GM12878 (cell line): ENCODE measurements around the gene COL8A2. TPM values are rescaled to one million over a fixed set of nuclear protein-coding genes. Genes with fewer than 3 reads are reported as not detected.
A peak's percentile ranks its signal among the peaks of the same experiment; 100 is the strongest.

ENCODE experiments used
- ATAC-seq: fragments of 200-7000 bp; cut with Tn5 transposase; 3 replicates; pipeline ENCODE4 v1.9.1; 2020; ENCODE audit warnings: mild to moderate bottlenecking, moderate library complexity
- BruUV-seq: library from RNA; stranded (reverse); fragments of 400-500 nt; replicated peaks from 2 replicates; lab custom pipeline; 2021; lab: Mats Ljungman, UMichigan
- CTCF ChIA-PET: fragments of 300-600 bp; sonication (Branson Sonifier 250); formaldehyde crosslinking; extraction: SDS; loops from one replicate; lab custom pipeline; 2021; ENCODE audit warnings: inconsistent platforms; lab: Yijun Ruan, JAX
- POLR2A ChIA-PET: fragments of 350-600 bp; formaldehyde crosslinking; extraction: SDS; loops from one replicate; lab custom pipeline; 2021; ENCODE audit warnings: inconsistent platforms; lab: Charles Lee
- RAD21 ChIA-PET: fragments of 300-600 bp; sonication (Branson Sonifier 250); formaldehyde crosslinking; loops from one replicate; lab custom pipeline; 2023; ENCODE audit warnings: antibody characterized with exemption; ENCODE audit not compliant: unreplicated experiment; lab: Charles Lee
- SMC1A ChIA-PET: fragments of 300-600 bp; sonication (Branson Sonifier 250); formaldehyde crosslinking; loops from one replicate; lab custom pipeline; 2023; ENCODE audit not compliant: unreplicated experiment, uncharacterized antibody; lab: Charles Lee
- DNase-seq: peaks from one replicate; pipeline ENCODE4 v3.0.0-alpha.2; 2011; ENCODE audit warnings: low read depth, low spot score
- FAIRE-seq: peaks from 3 replicates; lab custom pipeline; 2011; peaks lifted over from hg19 to GRCh38; lab: Jason Lieb, UNC
- H2AFZ ChIP-seq: 2 replicates; pipeline ENCODE4 v1.6.0; 2011; ENCODE audit warnings: low read depth, low read length, control low read depth; ENCODE audit not compliant: control insufficient read depth
- H3K27ac ChIP-seq: 2 replicates; pipeline ENCODE4 v1.5.1; 2011; ENCODE audit warnings: control low read depth; ENCODE audit not compliant: control insufficient read depth, insufficient read depth
- H3K27me3 ChIP-seq, 2 experiments: replicated peaks in 1 of 2; 2 replicates each; pipeline versions ENCODE4 v1.6.0 to v1.6.1; 2011; ENCODE audit warnings: low read length in 1 of 2; ENCODE audit not compliant: control insufficient read depth in 2 of 2, insufficient read depth in 2 of 2
- H3K36me3 ChIP-seq, 2 experiments: 2 replicates each; pipeline ENCODE4 v1.5.1; 2011; ENCODE audit warnings: low read length in 1 of 2; ENCODE audit not compliant: control insufficient read depth in 2 of 2, insufficient read depth in 2 of 2
- H3K4me1 ChIP-seq: 2 replicates; pipeline ENCODE4 v1.6.1; 2011; ENCODE audit warnings: mild to moderate bottlenecking, low read length, moderate library complexity, mixed read lengths; ENCODE audit not compliant: control insufficient read depth, insufficient read depth
- H3K4me2 ChIP-seq: 2 replicates; pipeline ENCODE4 v1.6.0; 2011; ENCODE audit warnings: control low read depth; ENCODE audit not compliant: control insufficient read depth, insufficient read depth
- H3K4me3 ChIP-seq: fragments of 200-600 bp; sonication (generic); 2 replicates; pipeline ENCODE4 v1.5.1; 2016
- H3K79me2 ChIP-seq: 2 replicates; pipeline ENCODE4 v1.6.0; 2011; ENCODE audit warnings: low read length; ENCODE audit not compliant: control insufficient read depth, insufficient read depth
- H3K9ac ChIP-seq: 2 replicates; pipeline ENCODE4 v1.8.0; 2011; ENCODE audit warnings: low read length, control low read depth, mixed read lengths; ENCODE audit not compliant: control insufficient read depth, insufficient read depth
- H3K9me3 ChIP-seq: replicated peaks from 3 replicates; pipeline ENCODE4 v1.5.1; 2011; ENCODE audit warnings: mild to moderate bottlenecking, low read length; ENCODE audit not compliant: control insufficient read depth, insufficient read depth
- H4K20me1 ChIP-seq: 2 replicates; pipeline ENCODE4 v1.6.0; 2011; ENCODE audit not compliant: control insufficient read depth, insufficient read depth
- BHLHE40 ChIP-seq, 2 experiments: fragments of 450-650 bp in 1 of 2; IDR thresholded peaks; 2 replicates each; pipeline ENCODE4 v1.6.1; 2011 to 2017; ENCODE audit warnings: low read depth in 2 of 2, borderline replicate concordance in 1 of 2, improper control_type of control experiment in 1 of 2, low read length in 1 of 2, mild to moderate bottlenecking in 1 of 2
- CHD1 ChIP-seq: IDR thresholded peaks from 2 replicates; pipeline ENCODE4 v1.6.1; 2012; ENCODE audit warnings: low read depth, low read length, improper control_type of control experiment
- DPF2 ChIP-seq: fragments of 450-650 bp; IDR thresholded peaks from 2 replicates; pipeline ENCODE4 v1.6.1; 2017; ENCODE audit warnings: mild to moderate bottlenecking
- EGR1 ChIP-seq, 2 experiments: IDR thresholded peaks; 1 replicate in 1 of 2; 2 replicates in 1 of 2; pipeline ENCODE4 v1.6.1; 2011 to 2012; ENCODE audit warnings: low read depth in 2 of 2, low read length in 2 of 2, borderline replicate concordance in 1 of 2, mild to moderate bottlenecking in 1 of 2, moderate library complexity in 1 of 2
- ELK1 ChIP-seq: IDR thresholded peaks from 2 replicates; pipeline ENCODE4 v1.6.1; 2012; ENCODE audit warnings: low read depth, low read length, improper control_type of control experiment
- IKZF1 ChIP-seq: fragments of 450-650 bp; conservative IDR thresholded peaks from 2 replicates; pipeline ENCODE4 v1.6.1; 2017; ENCODE audit warnings: antibody characterized with exemption, mild to moderate bottlenecking
- JUNB ChIP-seq: IDR thresholded peaks from 2 replicates; pipeline ENCODE4 v1.6.1; 2016; ENCODE audit warnings: antibody characterized with exemption, mild to moderate bottlenecking
- MLLT1 ChIP-seq: fragments of 450-650 bp; IDR thresholded peaks from 2 replicates; pipeline ENCODE4 v1.6.1; 2016; ENCODE audit warnings: mild to moderate bottlenecking
- NFYB ChIP-seq: IDR thresholded peaks from 2 replicates; pipeline ENCODE4 v1.6.1; 2011; ENCODE audit warnings: low read depth, mild to moderate bottlenecking, low read length, improper control_type of control experiment, moderate library complexity; ENCODE audit not compliant: insufficient read depth
- NKRF ChIP-seq: fragments of 450-650 bp; conservative IDR thresholded peaks from 2 replicates; pipeline ENCODE4 v1.6.1; 2017; ENCODE audit warnings: mild to moderate bottlenecking, moderate library complexity
- POLR2A ChIP-seq: IDR thresholded peaks from 2 replicates; pipeline ENCODE4 v1.6.1; 2011; ENCODE audit warnings: low read depth, mild to moderate bottlenecking, low read length
- POLR2AphosphoS5 ChIP-seq: IDR thresholded peaks from 2 replicates; pipeline ENCODE4 v1.6.1; 2011; ENCODE audit warnings: mild to moderate bottlenecking, low read length, inconsistent platforms
- RELA ChIP-seq: fragments of 450-650 bp; IDR thresholded peaks from 2 replicates; pipeline ENCODE4 v1.8.0; 2014; ENCODE audit warnings: borderline replicate concordance; ENCODE audit not compliant: partially characterized antibody
- RELB ChIP-seq: fragments of 450-650 bp; IDR thresholded peaks from 2 replicates; pipeline ENCODE4 v1.6.1; 2017; ENCODE audit warnings: low read depth, mild to moderate bottlenecking, moderate library complexity
- SMARCA5 ChIP-seq: fragments of 450-650 bp; IDR thresholded peaks from 2 replicates; pipeline ENCODE4 v1.6.1; 2017; ENCODE audit warnings: mild to moderate bottlenecking
- TARDBP ChIP-seq: IDR thresholded peaks from 2 replicates; pipeline ENCODE4 v1.6.1; 2016; ENCODE audit warnings: borderline replicate concordance
- YBX1 ChIP-seq: fragments of 450-650 bp; IDR thresholded peaks from 2 replicates; pipeline ENCODE4 v1.6.1; 2016; ENCODE audit warnings: antibody characterized with exemption
- ZNF384 ChIP-seq: IDR thresholded peaks from 2 replicates; pipeline ENCODE4 v1.6.1; 2012; ENCODE audit warnings: low read depth, mild to moderate bottlenecking, low read length, improper control_type of control experiment, borderline replicate concordance
- WGBS: methylation state at CpG from one replicate; pipeline ENCODE4 v1.1.6; 2016; ENCODE audit warnings: low lambda C conversion rate; ENCODE audit not compliant: insufficient replicate concordance, insufficient coverage; ENCODE audit errors: missing lambda C conversion rate; 5-methylcytosine and 5-hydroxymethylcytosine counted together
- in situ Hi-C: fragments of 300-500 bp; cut with MboI; formaldehyde crosslinking; loops from 9 replicates; pipeline ENCODE4 v1.14.3; 2018; ENCODE audit warnings: mixed read lengths
- intact Hi-C: fragments of 100-400 bp; cut with micrococcal nuclease; formaldehyde crosslinking; loops from one replicate; pipeline ENCODE4 v1.14.2; 2022; ENCODE audit not compliant: unreplicated experiment
- polyA plus RNA-seq, 11 experiments: library from polyadenylated mRNA; depleted of rRNA in 4 of 11; unstranded in 6 of 11; stranded (reverse) in 5 of 11; fragments of >200 nt; fragmentation: Nextera tagmentation in 4 of 11; fragmentation: Illumina TruSeq in 1 of 11; extraction: Ambion mirVana in 4 of 11; extraction: Trizol in 1 of 11; gene quantifications; 1 replicate in 1 of 11; 2 replicates in 10 of 11; pipeline versions ENCODE4 v1.2.1 to v1.2.3, GENCODE V29; 2011 to 2016; ENCODE audit warnings: inconsistent platforms in 2 of 11, missing spikeins in 2 of 11, low read depth in 1 of 11
- total RNA-seq, 4 experiments: library from RNA; depleted of rRNA in 3 of 4; stranded (reverse); fragments of >200 nt in 3 of 4; fragmentation: Illumina TruSeq in 1 of 4; extraction: Trizol in 1 of 4; gene quantifications; 2 replicates each; pipeline versions ENCODE4 v1.2.1 to v1.2.3, GENCODE V29; 2013 to 2021

COL8A2 gene
- total and polyA plus RNA-seq, 10 of the 15 experiments (the other 5 are each of a cell fraction or from before 2014, with no cell fraction given), result 0.01 TPM; not detected in 9

- in situ Hi-C loops (no loop called here), intact Hi-C loops (no loop called here)
- Histone ChIP-seq H3K27me3 (no peaks in the 10 kb centered on the region), H3K36me3 (peaks cover 0 to 8% of the 10 kb centered on the region in 2 experiments; a peak in 2 of 4 replicates), H3K9me3 (no peaks in the 10 kb centered on the region), H3K4me2 (peak overlapping the region; percentile 70), H4K20me1 (no peaks in the 10 kb centered on the region; the same call in 1 of the 2 replicates), H3K4me1 (peaks cover 51% of the 10 kb centered on the region), H3K4me3 (peak overlapping the region; percentile 85), H3K79me2 (peaks cover 93% of the 10 kb centered on the region), H3K9ac (peak overlapping the region; percentile 89), H3K27ac (peak overlapping the region; percentile 95), H2AFZ (peak overlapping the region; percentile 36; the same call in 1 of the 2 replicates)
- ChIA-PET RAD21 (interaction anchor here (0.9 to 6.3 kb wide), 7 partner anchors 10 to 252 kb away, joined by 3 to 146 read pairs (median 12); partner anchors contain the start of genes THRAP3 and TRAPPC3), CTCF (interaction anchor here (0.8 to 7.3 kb wide), 16 partner anchors 10 to 288 kb away, joined by 3 to 136 read pairs (median 4); partner anchors contain the start of genes THRAP3 and TRAPPC3), SMC1A (interaction anchor here (1.4 to 7.5 kb wide), 7 partner anchors 10 to 226 kb away, joined by 4 to 135 read pairs (median 7); partner anchors contain the start of gene TRAPPC3), POLR2A (interaction anchor here (0.6 to 5.4 kb wide), 11 partner anchors 9 to 1349 kb away, joined by 3 to 86 read pairs (median 5); partner anchors contain the start of genes THRAP3 and TRAPPC3)
- 48% methylated on average over 4 of the region's 4 CpGs for WGBS
- DNase-seq (no peak), FAIRE-seq (no peak), ATAC-seq (no peak)
- TSS peak; percentile 54 for BruUV-seq
- TF ChIP-seq JUNB, result no peak
- no peak for TF ChIP-seq BHLHE40 (IDR thresholded peaks at IDR 0.05; ENCODE audit: borderline replicate concordance in 1 of 2, low read depth in 2 of 2, low read length in 1 of 2)
- no peak for TF ChIP-seq NFYB
- no peak for TF ChIP-seq RELB
- TF ChIP-seq IKZF1, result no peak
- no peak for TF ChIP-seq MLLT1
- TF ChIP-seq YBX1, result no peak
- no peak for TF ChIP-seq CHD1
- no peak for TF ChIP-seq ELK1
- TF ChIP-seq RELA, result peak; percentile 11
- TF ChIP-seq EGR1 (IDR thresholded peaks at IDR 0.05; ENCODE audit: borderline replicate concordance in 1 of 2, low read depth in 2 of 2, low read length in 2 of 2), result no peak
- TF ChIP-seq TARDBP, result no peak
- TF ChIP-seq POLR2AphosphoS5, result no peak
- TF ChIP-seq NKRF, result no peak
- 0 out of 2 replicates have a peak, but pooled peaks have one; percentile 62 for TF ChIP-seq DPF2
- TF ChIP-seq SMARCA5, result no peak
- TF ChIP-seq POLR2A, result no peak
- no peak for TF ChIP-seq ZNF384
These were observed 35.4 kb upstream of the COL8A2 start for GRCh38 chr1:36160388-36160948.
